Mesenchymal stem cell (in vitro differentiated cells and primary cell): ENCODE measurements around the gene TRIM28.
A peak's percentile ranks its signal among the peaks of the same experiment; 100 is the strongest.

Experiments used
- DNase-seq: peaks from one replicate; pipeline ENCODE4 v3.0.0-alpha.2; 2013
- H2AFZ ChIP-seq: one replicate; pipeline ENCODE4 v1.6.1; 2013; ENCODE audit warnings: low read depth, mild to moderate bottlenecking, control low read depth, inconsistent platforms, low read length, moderate library complexity
- H2AK5ac ChIP-seq: 2 replicates; pipeline ENCODE4 v1.6.1; 2013; ENCODE audit warnings: low read length, moderate library complexity, mild to moderate bottlenecking, inconsistent platforms; ENCODE audit not compliant: severe bottlenecking
- H2BK120ac ChIP-seq: one replicate; pipeline ENCODE4 v1.6.1; 2013; ENCODE audit warnings: low read depth, mild to moderate bottlenecking, inconsistent platforms, low read length, moderate library complexity
- H2BK12ac ChIP-seq, 2 experiments: one replicate each; pipeline ENCODE4 v1.6.1; 2013; ENCODE audit warnings: inconsistent platforms in 2 of 2, low read length in 2 of 2, mild to moderate bottlenecking in 2 of 2, moderate library complexity in 2 of 2, control low read depth in 1 of 2
- H2BK15ac ChIP-seq: one replicate; pipeline ENCODE4 v1.6.1; 2013; ENCODE audit warnings: mild to moderate bottlenecking, low read depth, inconsistent platforms; ENCODE audit not compliant: poor library complexity, severe bottlenecking
- H2BK5ac ChIP-seq: 2 replicates; pipeline ENCODE4 v1.6.1; 2013; ENCODE audit warnings: low read depth, mild to moderate bottlenecking, low read length, control low read depth, inconsistent platforms; ENCODE audit not compliant: poor library complexity, severe bottlenecking
- H3K14ac ChIP-seq, 2 experiments: one replicate each; pipeline ENCODE4 v1.6.1; 2013; ENCODE audit warnings: inconsistent platforms in 2 of 2, low read length in 2 of 2, control low read depth in 1 of 2, mild to moderate bottlenecking in 1 of 2, moderate library complexity in 1 of 2
- H3K18ac ChIP-seq, 2 experiments: one replicate each; pipeline ENCODE4 v1.6.1; 2013; ENCODE audit warnings: inconsistent platforms in 2 of 2, low read length in 2 of 2, control low read depth in 1 of 2, low read depth in 1 of 2, mild to moderate bottlenecking in 1 of 2
- H3K23ac ChIP-seq, 2 experiments: one replicate each; pipeline ENCODE4 v1.6.1; 2013; ENCODE audit warnings: inconsistent platforms in 2 of 2, low read length in 2 of 2, mild to moderate bottlenecking in 2 of 2, moderate library complexity in 2 of 2, control low read depth in 1 of 2
- H3K27ac ChIP-seq: 2 replicates; pipeline ENCODE4 v1.5.1; 2013; ENCODE audit warnings: mild to moderate bottlenecking, moderate library complexity, low read length, control low read depth, inconsistent platforms; ENCODE audit not compliant: poor library complexity, severe bottlenecking
- H3K27me3 ChIP-seq, 2 experiments: 2 replicates each; pipeline versions ENCODE4 v1.6.1 to v1.7.0; 2013; ENCODE audit warnings: low read length in 2 of 2, mild to moderate bottlenecking in 2 of 2, moderate library complexity in 2 of 2, control low read depth in 1 of 2, inconsistent platforms in 1 of 2; ENCODE audit not compliant: control insufficient read depth in 1 of 2, insufficient read depth in 1 of 2
- H3K36me3 ChIP-seq, 2 experiments: 2 replicates each; pipeline versions ENCODE4 v1.6.1 to v1.7.0; 2013; ENCODE audit warnings: low read length in 2 of 2, control low read depth in 1 of 2, inconsistent platforms in 1 of 2, low read depth in 1 of 2, mild to moderate bottlenecking in 1 of 2; ENCODE audit not compliant: insufficient read depth in 2 of 2, control insufficient read depth in 1 of 2
- H3K4ac ChIP-seq, 2 experiments: one replicate each; pipeline ENCODE4 v1.6.1; 2013; ENCODE audit warnings: inconsistent platforms in 2 of 2, low read length in 2 of 2, mild to moderate bottlenecking in 2 of 2, moderate library complexity in 2 of 2, control low read depth in 1 of 2, low read depth in 1 of 2
- H3K4me1 ChIP-seq: 2 replicates; pipeline ENCODE4 v1.6.1; 2013; ENCODE audit warnings: low read depth, low read length, control low read depth; ENCODE audit not compliant: control insufficient read depth, insufficient read depth
- H3K4me2 ChIP-seq: 2 replicates; pipeline ENCODE4 v1.6.1; 2013; ENCODE audit warnings: low read length, mild to moderate bottlenecking, inconsistent platforms; ENCODE audit not compliant: poor library complexity, severe bottlenecking
- H3K4me3 ChIP-seq, 2 experiments: 2 replicates each; pipeline versions ENCODE4 v1.5.1 to v1.7.0; 2013; ENCODE audit warnings: low read length in 2 of 2, mild to moderate bottlenecking in 2 of 2, control low read depth in 1 of 2, low read depth in 1 of 2; ENCODE audit not compliant: insufficient read depth in 1 of 2
- H3K79me1 ChIP-seq: replicated peaks from 2 replicates; pipeline ENCODE4 v1.6.1; 2013; ENCODE audit warnings: mild to moderate bottlenecking, control low read depth, low read length, inconsistent platforms; ENCODE audit not compliant: poor library complexity, severe bottlenecking
- H3K9ac ChIP-seq: 2 replicates; pipeline ENCODE4 v1.7.0; 2013; ENCODE audit warnings: mild to moderate bottlenecking, low read length, moderate library complexity
- H3K9me3 ChIP-seq: 2 replicates; pipeline ENCODE4 v1.7.0; 2013; ENCODE audit warnings: mild to moderate bottlenecking, low read length; ENCODE audit not compliant: control insufficient read depth
- H4K8ac ChIP-seq: one replicate; pipeline ENCODE4 v1.6.1; 2013; ENCODE audit warnings: inconsistent platforms, mild to moderate bottlenecking, low read length, moderate library complexity
- H4K91ac ChIP-seq: one replicate; pipeline ENCODE4 v1.6.1; 2013; ENCODE audit warnings: mild to moderate bottlenecking, low read length, inconsistent platforms
- WGBS: methylation state at CpG from one replicate; pipeline ENCODE4 v1.1.7; 2013; ENCODE audit warnings: mixed read lengths; 5-methylcytosine and 5-hydroxymethylcytosine counted together

Gene TRIM28

GRCh38 chr19:58519355-58520256, 24.3 kb upstream of the TRIM28 start, which contains the start of gene ZBTB45:
Gene ZBTB45 (minus strand): TSS chr19:58519810. CDS start chr19:58517673, 2,137 bp downstream.
- H3K9ac ChIP-seq: peak within 1 kb of the TSS; percentile 98
- H2BK12ac ChIP-seq: peak within 1 kb of the TSS in 1 of 2 experiments; percentile 8
- peak within 1 kb of the TSS in 1 of 2 experiments; percentile 81 for H3K23ac ChIP-seq
- peak within 1 kb of the TSS; percentile 92 for H3K4me2 ChIP-seq
- peaks cover 22 to 24% of the 10 kb centered on the region in 2 experiments for H3K36me3 ChIP-seq
- peak within 1 kb of the TSS; percentile 91 for H2AFZ ChIP-seq
- peaks cover 21% of the 10 kb centered on the region for H3K79me1 ChIP-seq
- peak within 1 kb of the TSS; percentile 78 to 95 for H3K4me3 ChIP-seq
- under 1% methylated on average over 86 of the region's 87 CpGs for WGBS
- H2AK5ac ChIP-seq: peak within 1 kb of the TSS; percentile 85
- H3K27ac ChIP-seq: peak within 1 kb of the TSS; percentile 84
- peak; percentile 96 for DNase-seq
- no peaks in the 10 kb centered on the region for H3K27me3 ChIP-seq
- H3K4me1 ChIP-seq: peaks cover 23% of the 10 kb centered on the region
- H3K14ac ChIP-seq: peak within 1 kb of the TSS in 1 of 2 experiments; percentile 71
- H3K4ac ChIP-seq: peak within 1 kb of the TSS; percentile 84 to 92
- peak within 1 kb of the TSS; percentile 82 to 98 for H3K18ac ChIP-seq
- peak within 1 kb of the TSS; percentile 97 for H4K91ac ChIP-seq
- H2BK120ac ChIP-seq: peak within 1 kb of the TSS; percentile 42
- peak within 1 kb of the TSS; percentile 93 for H4K8ac ChIP-seq
- no peaks in the 10 kb centered on the region for H3K9me3 ChIP-seq
- peak within 1 kb of the TSS; percentile 65 for H2BK15ac ChIP-seq
- H2BK5ac ChIP-seq: peak within 1 kb of the TSS; percentile 59

GRCh38 chr19:58520257-58520599, 23.6 kb upstream of the TRIM28 start:
- Histone ChIP-seq H3K18ac (peak overlapping the region; percentile 82 to 98), H2AFZ (peak overlapping the region; percentile 91), H3K4me1 (peaks cover 22% of the 10 kb centered on the region), H3K4me3 (peak overlapping the region; percentile 78 to 95), H2BK12ac (no peak overlapping the region), H2AK5ac (peak overlapping the region; percentile 85), H3K9ac (peak overlapping the region; percentile 98), H3K79me1 (peaks cover 18% of the 10 kb centered on the region), H2BK120ac (no peak overlapping the region), H4K8ac (peak overlapping the region; percentile 93), H3K4me2 (peak overlapping the region; percentile 92), H3K23ac (no peak overlapping the region), H4K91ac (peak overlapping the region; percentile 9), H2BK15ac (no peak overlapping the region), H3K27ac (peak overlapping the region; percentile 84), H3K27me3 (no peaks in the 10 kb centered on the region), H3K36me3 (peaks cover 20 to 22% of the 10 kb centered on the region in 2 experiments), H3K4ac (peak overlapping the region; percentile 19 to 76), H2BK5ac (no peak overlapping the region), H3K9me3 (no peaks in the 10 kb centered on the region), H3K14ac (no peak overlapping the region)
- WGBS: 3% methylated on average over 4 of the region's 7 CpGs
- DNase-seq: no peak

- H3K79me1 ChIP-seq: peaks cover 5% of the 10 kb centered on the region
- no peak overlapping the region for H3K9ac ChIP-seq
- peaks cover 17% of the 10 kb centered on the region for H3K4me1 ChIP-seq
- H3K36me3 ChIP-seq: peaks cover 8 to 9% of the 10 kb centered on the region in 2 experiments
- no peak overlapping the region for H3K18ac ChIP-seq
- no peak overlapping the region for H3K14ac ChIP-seq
- no peak overlapping the region for H4K8ac ChIP-seq
- H2BK12ac ChIP-seq: no peak overlapping the region
- H2BK5ac ChIP-seq: no peak overlapping the region
- H3K27me3 ChIP-seq: no peaks in the 10 kb centered on the region
- no peak for DNase-seq
- no peak overlapping the region for H3K23ac ChIP-seq
- 87% methylated on average over 4 of the region's 4 CpGs for WGBS
- H3K27ac ChIP-seq: no peak overlapping the region
- H2BK120ac ChIP-seq: no peak overlapping the region
- H3K4ac ChIP-seq: no peak overlapping the region
- no peak overlapping the region for H4K91ac ChIP-seq
- H2AK5ac ChIP-seq: no peak overlapping the region
- no peak overlapping the region for H3K4me2 ChIP-seq
- H2AFZ ChIP-seq: no peak overlapping the region
- H3K4me3 ChIP-seq: no peak overlapping the region
- no peaks in the 10 kb centered on the region for H3K9me3 ChIP-seq
- H2BK15ac ChIP-seq: no peak overlapping the region
Measured at GRCh38 chr19:58521651-58522050, 22.2 kb upstream of the TRIM28 start.

GRCh38 chr19:58522709-58523108, 21.2 kb upstream of the TRIM28 start:
- H3K36me3 ChIP-seq: no peaks in the 10 kb centered on the region
- H2BK5ac ChIP-seq: no peak overlapping the region
- H3K4me1 ChIP-seq: peaks cover 12% of the 10 kb centered on the region
- H2AK5ac ChIP-seq: no peak overlapping the region
- no peaks in the 10 kb centered on the region for H3K9me3 ChIP-seq
- no peak overlapping the region for H3K23ac ChIP-seq
- H3K18ac ChIP-seq: no peak overlapping the region
- no peak overlapping the region for H2BK12ac ChIP-seq
- no peak overlapping the region for H3K14ac ChIP-seq
- H3K27ac ChIP-seq: no peak overlapping the region
- no peaks in the 10 kb centered on the region for H3K27me3 ChIP-seq
- 67% methylated on average over 3 of the region's 3 CpGs for WGBS
- no peak overlapping the region for H3K9ac ChIP-seq
- no peak overlapping the region for H4K8ac ChIP-seq
- no peak for DNase-seq
- no peak overlapping the region for H3K4me2 ChIP-seq
- no peak overlapping the region for H4K91ac ChIP-seq
- H2BK15ac ChIP-seq: no peak overlapping the region
- no peak overlapping the region for H3K4ac ChIP-seq
- H2BK120ac ChIP-seq: no peak overlapping the region
- no peak overlapping the region for H3K4me3 ChIP-seq
- H3K79me1 ChIP-seq: peaks cover 3% of the 10 kb centered on the region
- no peak overlapping the region for H2AFZ ChIP-seq
